Upper lobe of right lung (tissue), 1 donor: Measurements from ENCODE around the gene SCAPER. TPM values are rescaled to one million over a fixed set of nuclear protein-coding genes. Genes with fewer than 3 reads are reported as not detected.

Experiments used
- ATAC-seq: fragments of 200-7000 bp; cut with Tn5 transposase; one replicate; pipeline ENCODE4 v1.9.1; 2020; ENCODE audit warnings: mild to moderate bottlenecking, moderate library complexity
- DNase-seq: peaks from one replicate; pipeline ENCODE4 v3.0.0-alpha.2; 2020
- H3K27ac ChIP-seq: fragments of 200-600 bp; one replicate; pipeline ENCODE4 v1.8.0; 2022
- H3K27me3 ChIP-seq: fragments of 200-600 bp; one replicate; pipeline ENCODE4 v1.8.0; 2022; ENCODE audit warnings: mild to moderate bottlenecking
- H3K36me3 ChIP-seq: fragments of 200-600 bp; one replicate; pipeline ENCODE4 v1.8.0; 2022
- H3K4me1 ChIP-seq: fragments of 200-600 bp; one replicate; pipeline ENCODE4 v1.8.0; 2022
- H3K4me3 ChIP-seq: fragments of 200-600 bp; one replicate; pipeline ENCODE4 v1.8.0; 2022; ENCODE audit warnings: mild to moderate bottlenecking
- H3K9me3 ChIP-seq: fragments of 200-600 bp; one replicate; pipeline ENCODE4 v1.8.0; 2022
- intact Hi-C: fragments of 100-400 bp; cut with DNase I; formaldehyde crosslinking; loops from one replicate; pipeline ENCODE4 v1.11.0; 2022
- total RNA-seq: library from RNA; stranded (reverse); fragmentation: NEBNext Ultra II Directional; extraction: Animal tissue kit (Norgen Biotek cat#: 25700); gene quantifications from one replicate; pipeline ENCODE4 v1.2.1, GENCODE V29; 2021
- TF ChIP-seq, protein P1 (sequence below): fragments of 200-600 bp; IDR thresholded peaks from one replicate; pipeline ENCODE4 v1.8.0; 2022; ENCODE audit warnings: antibody characterized with exemption
- donor health status: DM: no; HTN: yes; CAD: no; lungs with severe emphysema.

Gene SCAPER
- total RNA-seq, 1 donor from 2014 or later = 44.3 TPM

DNA sequence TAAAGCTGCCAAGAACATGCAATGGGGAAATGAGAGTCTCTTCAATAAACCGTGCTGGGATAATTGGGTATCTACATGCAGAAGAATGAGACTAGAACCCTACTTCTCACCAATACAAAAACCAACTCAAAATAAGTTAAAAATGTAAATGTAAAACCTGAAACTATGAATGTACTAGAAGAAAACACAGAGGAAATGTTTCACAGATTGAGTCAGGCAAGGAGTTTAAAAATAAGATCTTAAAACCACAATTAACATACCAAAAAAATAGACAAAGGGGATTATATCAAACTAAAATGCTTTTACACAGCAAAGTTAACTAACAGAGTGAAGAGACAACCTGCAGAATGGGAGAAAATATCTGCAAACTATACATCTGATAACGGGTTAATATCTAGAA lies 478.2 kb downstream of the SCAPER start:
- Histone ChIP-seq H3K27ac (no peak overlapping the region), H3K27me3 (no peaks in the 10 kb centered on the region), H3K4me1 (no peaks in the 10 kb centered on the region), H3K4me3 (no peak overlapping the region), H3K36me3 (no peaks in the 10 kb centered on the region), H3K9me3 (no peaks in the 10 kb centered on the region)
- intact Hi-C loops = no loop called here
- TF ChIP-seq, protein P1, sequence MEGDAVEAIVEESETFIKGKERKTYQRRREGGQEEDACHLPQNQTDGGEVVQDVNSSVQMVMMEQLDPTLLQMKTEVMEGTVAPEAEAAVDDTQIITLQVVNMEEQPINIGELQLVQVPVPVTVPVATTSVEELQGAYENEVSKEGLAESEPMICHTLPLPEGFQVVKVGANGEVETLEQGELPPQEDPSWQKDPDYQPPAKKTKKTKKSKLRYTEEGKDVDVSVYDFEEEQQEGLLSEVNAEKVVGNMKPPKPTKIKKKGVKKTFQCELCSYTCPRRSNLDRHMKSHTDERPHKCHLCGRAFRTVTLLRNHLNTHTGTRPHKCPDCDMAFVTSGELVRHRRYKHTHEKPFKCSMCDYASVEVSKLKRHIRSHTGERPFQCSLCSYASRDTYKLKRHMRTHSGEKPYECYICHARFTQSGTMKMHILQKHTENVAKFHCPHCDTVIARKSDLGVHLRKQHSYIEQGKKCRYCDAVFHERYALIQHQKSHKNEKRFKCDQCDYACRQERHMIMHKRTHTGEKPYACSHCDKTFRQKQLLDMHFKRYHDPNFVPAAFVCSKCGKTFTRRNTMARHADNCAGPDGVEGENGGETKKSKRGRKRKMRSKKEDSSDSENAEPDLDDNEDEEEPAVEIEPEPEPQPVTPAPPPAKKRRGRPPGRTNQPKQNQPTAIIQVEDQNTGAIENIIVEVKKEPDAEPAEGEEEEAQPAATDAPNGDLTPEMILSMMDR = no peak
- DNase-seq (no peak), ATAC-seq (no peak)

DNA sequence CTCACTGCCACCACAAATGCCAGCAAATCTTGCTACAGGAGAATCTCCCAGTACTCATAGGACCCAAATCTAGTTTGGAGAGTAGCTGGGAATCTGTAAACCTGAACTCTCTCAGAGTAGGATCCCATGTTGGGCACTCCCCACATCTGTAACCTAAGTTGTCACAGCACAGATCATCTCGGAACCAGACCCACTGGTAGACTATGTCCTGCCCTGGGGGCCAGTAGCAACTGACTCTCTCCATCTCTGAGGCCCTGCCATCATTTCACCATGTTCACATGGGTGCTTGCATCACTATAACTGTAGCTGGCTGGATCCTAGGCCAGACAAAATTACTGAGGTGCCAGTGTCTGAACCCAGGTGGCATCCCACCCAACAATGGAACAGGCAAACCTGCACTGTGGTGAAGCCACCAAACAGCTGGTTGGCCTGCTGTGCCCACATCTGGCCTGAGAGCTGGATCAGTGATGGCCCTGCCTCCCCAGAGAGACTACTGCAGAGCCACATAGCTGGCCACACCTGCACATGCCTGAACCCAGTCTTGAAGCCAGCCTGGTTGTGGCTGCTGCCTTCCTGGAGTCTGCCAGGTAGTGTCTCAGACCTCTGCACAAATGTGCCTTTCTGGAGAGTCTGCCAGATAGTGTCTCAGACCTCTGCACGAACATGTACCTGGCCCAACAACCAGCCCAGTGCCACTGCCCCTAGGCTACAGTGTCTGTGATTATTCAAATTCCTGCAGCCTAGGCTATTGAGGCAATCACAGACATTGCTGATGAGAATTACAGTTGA lies 486.6 kb downstream of the SCAPER start:
- TF ChIP-seq, protein P1 = no peak
- no peaks in the 10 kb centered on the region for H3K9me3 ChIP-seq
- no peak overlapping the region for H3K27ac ChIP-seq
- no peaks in the 10 kb centered on the region for H3K4me1 ChIP-seq
- DNase-seq (no peak), ATAC-seq (peak; percentile 22)
- H3K36me3 ChIP-seq = no peaks in the 10 kb centered on the region
- intact Hi-C loops = no loop called here
- H3K27me3 ChIP-seq = no peaks in the 10 kb centered on the region
- no peak overlapping the region for H3K4me3 ChIP-seq

DNA sequence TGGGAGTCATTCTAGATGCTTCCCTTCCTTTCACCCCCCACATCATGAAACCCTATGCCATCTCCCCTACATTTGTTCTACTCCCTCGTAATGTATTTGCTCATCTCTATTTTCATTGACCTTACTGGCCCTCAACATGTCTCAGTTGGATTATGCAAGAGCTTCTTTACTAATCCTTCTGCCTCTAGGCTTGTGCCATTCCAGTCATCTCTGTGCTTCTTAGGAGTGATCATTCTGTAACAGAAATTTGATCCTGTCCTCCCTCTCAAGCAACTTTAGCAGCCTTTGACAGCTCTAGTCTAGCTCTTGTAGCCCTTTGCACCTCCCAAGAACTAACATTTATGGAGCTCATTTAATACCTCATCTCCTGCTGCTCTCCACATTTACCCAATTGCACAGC lies 503.9 kb downstream of the SCAPER start:
- TF ChIP-seq, protein P1 = no peak
- DNase-seq (no peak), ATAC-seq (no peak)
- Histone ChIP-seq H3K27me3 (no peaks in the 10 kb centered on the region), H3K27ac (no peak overlapping the region), H3K4me1 (no peaks in the 10 kb centered on the region), H3K9me3 (no peaks in the 10 kb centered on the region), H3K36me3 (peaks cover 10% of the 10 kb centered on the region), H3K4me3 (no peak overlapping the region)
- intact Hi-C loops = no loop called here

DNA sequence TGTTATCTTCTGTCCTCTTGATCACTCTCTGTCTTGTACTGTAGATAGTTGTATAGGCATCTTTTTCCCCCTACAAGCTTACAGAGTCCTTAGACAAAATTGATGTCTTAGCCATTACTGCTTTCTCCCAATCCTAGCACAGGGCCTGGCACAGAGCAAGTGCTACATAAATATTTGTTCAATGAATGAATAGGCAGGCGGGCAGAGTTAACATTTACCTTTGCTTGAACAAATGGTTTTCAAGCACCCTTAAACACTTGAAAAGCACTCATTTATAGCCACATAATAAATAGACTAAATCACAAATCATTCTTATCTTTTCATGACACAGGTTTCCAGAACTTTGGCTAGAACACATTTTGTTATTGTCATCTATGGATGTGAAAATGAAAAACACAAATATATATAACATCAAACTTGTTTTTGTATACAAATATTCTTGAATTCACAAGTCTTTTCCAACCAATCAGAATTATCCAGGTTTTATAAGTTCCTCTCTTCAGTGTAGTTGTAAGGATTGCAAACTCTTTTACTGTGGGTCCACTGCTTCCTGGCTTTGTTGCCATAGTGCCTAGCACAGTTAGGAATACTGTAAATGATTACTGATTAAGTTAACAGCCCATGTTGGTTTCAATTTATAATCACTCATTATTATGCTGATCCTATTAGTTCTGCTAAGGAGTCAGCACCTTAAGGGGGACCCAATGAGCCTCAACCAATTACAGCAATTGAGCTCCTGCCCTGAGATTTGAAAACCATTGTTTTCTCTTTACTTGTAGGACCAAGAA lies 506.6 kb downstream of the SCAPER start:
- no peaks in the 10 kb centered on the region for H3K4me1 ChIP-seq
- no peak overlapping the region for H3K4me3 ChIP-seq
- no peak overlapping the region for H3K27ac ChIP-seq
- TF ChIP-seq, protein P1 = no peak
- peaks cover 10% of the 10 kb centered on the region for H3K36me3 ChIP-seq
- H3K9me3 ChIP-seq = no peaks in the 10 kb centered on the region
- ATAC-seq = peak; percentile 93
- no peak for DNase-seq
- intact Hi-C loops = no loop called here
- no peaks in the 10 kb centered on the region for H3K27me3 ChIP-seq

DNA sequence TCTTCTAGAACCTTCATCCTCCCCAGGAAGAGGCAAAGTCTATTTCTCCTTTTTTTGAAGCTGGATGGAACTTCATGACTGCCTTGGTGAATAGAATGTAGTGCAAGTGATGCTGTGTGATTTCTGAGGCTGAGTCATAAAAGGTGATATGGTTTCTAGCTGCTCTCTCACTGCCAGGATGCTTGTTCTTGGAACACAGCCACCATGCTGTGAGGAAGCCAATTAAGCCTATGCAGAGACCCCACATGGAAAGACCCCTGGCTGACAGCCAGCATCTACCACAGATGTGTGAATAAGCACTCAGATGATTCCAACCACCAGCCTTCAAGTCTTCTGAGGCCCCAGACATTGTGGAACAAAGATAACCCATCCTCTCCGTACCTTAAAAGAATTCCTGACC lies 511.5 kb downstream of the SCAPER start:
- TF ChIP-seq, protein P1 = no peak
- intact Hi-C loops = no loop called here
- Histone ChIP-seq H3K9me3 (no peaks in the 10 kb centered on the region), H3K36me3 (no peaks in the 10 kb centered on the region), H3K27me3 (no peaks in the 10 kb centered on the region), H3K27ac (no peak overlapping the region), H3K4me3 (no peak overlapping the region), H3K4me1 (no peaks in the 10 kb centered on the region)
- ATAC-seq = no peak
- DNase-seq = no peak
